Effector CD4-positive, alpha-beta T cell (primary cell): ENCODE results near the gene CCDC191.

ENCODE experiments used
- DNase-seq: peaks from one replicate; pipeline ENCODE4 v3.0.0-alpha.2; 2020

Gene CCDC191

DNA sequence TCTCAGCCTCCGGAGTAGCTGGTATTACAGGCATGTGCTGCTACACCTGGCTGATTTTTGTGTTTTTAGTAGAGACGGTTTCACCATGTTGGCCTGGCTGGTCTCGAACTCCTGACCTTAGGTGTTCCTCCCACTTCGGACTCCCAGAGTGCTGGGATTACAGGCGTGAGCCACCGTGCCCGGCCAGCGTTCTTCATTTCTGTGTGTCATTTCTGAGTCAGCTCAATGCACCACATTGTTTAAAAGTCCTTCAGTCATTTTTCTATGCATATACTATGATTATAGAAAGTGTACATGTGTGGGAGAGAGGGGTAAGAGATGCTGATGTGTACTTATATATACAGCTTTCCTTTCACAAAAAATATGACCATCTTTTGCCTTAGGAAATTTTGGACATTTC lies 2.3 kb upstream of the CCDC191 start:
- DNase-seq = no peak

GRCh38 chr3:114057011-114057347 lies 653 bp upstream of the CCDC191 start:
- DNase-seq = no peak

GRCh38 chr3:114052216-114052615 lies 4.1 kb downstream of the CCDC191 start:
- DNase-seq = no peak

DNA sequence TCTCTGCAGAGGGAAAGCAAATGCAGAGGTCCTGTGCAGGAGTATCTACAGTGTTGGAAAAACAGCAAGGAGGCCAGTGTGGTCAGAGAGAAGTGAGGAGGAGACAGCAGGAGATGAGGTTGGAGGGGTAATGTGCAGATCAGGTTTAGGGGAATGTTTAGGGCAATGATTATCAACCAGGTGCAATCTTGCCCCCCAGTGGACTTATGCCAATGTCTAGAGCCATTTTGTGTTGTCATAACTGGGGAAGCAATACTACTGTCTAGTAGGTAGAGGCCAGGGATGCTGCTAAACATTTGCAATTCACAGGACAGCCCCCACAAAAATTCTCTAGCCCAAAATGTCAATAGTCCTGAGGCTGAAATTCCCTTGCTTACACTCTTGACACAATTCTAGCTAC lies 13.1 kb downstream of the CCDC191 start:
- DNase-seq = no peak

DNA sequence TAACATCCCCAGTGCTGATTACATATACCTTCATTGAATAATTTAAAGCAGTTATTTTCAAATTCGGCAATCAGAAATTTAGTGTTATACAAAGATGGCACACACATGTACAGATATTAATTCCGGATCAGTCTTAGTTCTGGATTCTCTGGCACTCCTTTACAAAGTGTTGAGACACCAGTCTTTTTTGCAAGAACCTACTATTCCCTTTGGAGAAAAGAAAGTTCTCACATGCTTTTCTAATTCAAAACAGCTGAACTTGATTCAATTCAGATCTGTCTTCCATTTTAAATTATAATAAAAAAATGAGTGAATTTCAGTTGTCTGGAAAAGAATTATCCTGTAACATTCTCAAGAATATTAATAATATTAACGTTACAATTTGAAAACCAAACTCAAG lies 20.4 kb downstream of the CCDC191 start:
- DNase-seq = no peak

DNA sequence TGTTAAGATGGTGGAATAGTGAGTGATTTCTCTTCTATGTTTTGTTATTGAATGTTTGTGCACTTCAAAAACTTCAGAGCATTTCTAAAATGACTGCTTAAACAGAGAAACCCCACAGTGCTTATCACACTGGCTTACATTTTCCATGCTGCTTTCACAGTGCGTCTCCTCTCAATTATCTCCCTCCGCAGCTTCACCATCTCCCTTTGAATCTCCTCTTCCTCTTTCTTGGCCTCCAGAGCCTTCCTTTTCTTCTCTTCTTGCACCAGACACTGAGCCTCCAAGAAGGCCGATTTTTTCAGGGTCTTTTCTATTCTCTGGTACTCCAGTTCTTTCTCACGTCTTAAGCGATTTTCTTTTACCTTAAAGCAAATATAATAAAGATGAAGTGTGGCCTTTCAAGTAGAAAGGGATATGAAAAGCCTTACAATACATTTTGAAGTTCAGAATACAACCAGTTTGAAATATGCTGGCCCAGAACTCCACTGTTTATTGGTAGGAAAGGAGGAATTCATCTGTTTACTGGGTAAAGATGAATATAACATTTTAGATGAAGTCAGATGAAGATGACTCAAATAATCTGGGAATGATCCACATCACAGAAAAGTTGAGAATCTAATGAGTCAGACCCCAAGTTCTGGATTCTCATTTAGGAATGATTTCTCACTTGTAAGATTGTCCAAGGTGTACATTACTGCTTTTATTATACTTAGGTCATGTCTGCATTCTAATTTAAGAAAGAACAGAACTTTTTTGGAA lies 21.4 kb downstream of the CCDC191 start:
- no peak for DNase-seq

GRCh38 chr3:114034211-114034610 lies 22.1 kb downstream of the CCDC191 start:
- DNase-seq = no peak

DNA sequence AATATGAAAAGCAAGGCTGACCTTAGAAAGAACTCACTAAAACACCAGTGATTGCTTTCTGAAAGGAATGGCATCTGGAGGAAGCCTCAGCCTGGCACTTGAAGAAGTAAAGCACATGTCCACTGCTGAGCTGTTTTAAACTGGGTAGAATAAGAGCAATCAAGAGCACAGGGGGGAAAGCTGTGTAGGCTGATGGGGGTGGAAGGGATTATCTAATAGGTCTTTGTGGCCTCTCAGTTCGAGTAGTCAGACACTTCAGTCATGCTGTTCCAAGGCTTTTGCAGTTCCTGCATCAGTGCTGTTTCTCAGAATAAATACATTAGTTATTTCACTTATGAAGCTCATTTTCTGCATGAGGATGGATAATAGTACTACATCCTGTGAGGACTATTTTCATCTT lies 22.6 kb downstream of the CCDC191 start:
- no peak for DNase-seq

- no peak for DNase-seq
Measured at GRCh38 chr3:114026331-114026730, 30.0 kb downstream of the CCDC191 start.

- DNase-seq = no peak
Measured at GRCh38 chr3:114025451-114025850, 30.9 kb downstream of the CCDC191 start.

DNA sequence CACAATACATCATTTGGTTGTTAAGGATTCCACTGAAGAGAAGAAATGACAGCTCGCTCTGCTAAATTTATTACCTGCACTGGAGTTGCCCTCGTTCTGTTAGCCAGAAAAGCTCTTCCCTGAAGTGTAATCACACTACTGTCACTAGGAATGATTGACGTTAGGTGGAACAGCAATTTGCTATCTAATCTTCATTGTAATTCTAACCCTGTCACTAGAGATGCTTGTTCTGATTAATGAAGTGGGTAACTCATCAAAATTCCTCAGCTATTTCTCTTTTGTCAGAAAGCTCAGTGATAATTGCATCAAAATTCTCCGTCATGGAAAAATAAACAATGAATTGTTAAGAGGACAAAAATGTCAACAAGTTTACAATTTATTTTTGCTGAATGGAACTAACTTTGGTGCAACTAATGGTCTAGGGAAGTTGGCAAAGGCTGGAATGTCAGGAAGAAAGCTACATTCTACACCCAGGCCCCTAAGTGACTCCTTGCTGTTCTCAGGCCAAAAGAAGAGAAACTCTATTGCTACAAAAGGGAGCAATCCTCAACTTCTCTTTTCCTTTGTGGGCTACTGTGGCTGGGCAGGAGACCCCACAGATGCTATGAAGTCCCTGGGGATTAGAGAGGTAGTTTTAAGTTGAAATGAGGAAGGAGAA lies 34.1 kb downstream of the CCDC191 start:
- DNase-seq = no peak

DNA sequence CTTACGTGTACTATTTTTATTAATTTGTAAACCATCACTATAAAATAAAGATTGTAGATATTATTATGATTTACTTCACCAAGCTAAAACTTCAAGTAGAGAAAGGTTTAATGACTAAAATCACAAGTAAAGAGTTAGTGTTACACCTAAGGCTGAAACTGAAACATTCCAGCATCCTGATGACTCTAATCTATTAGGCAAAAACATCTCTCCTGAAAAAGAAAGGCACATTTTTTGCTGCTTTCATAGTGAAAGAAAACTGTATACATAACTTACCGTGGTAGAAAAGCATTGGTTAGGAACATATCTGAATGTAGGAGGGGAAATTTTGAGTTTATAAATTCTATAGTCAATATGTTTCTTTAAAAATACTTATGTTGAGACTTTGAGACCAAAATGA lies 35.4 kb downstream of the CCDC191 start:
- DNase-seq = no peak

GRCh38 chr3:114019486-114019885 lies 36.8 kb downstream of the CCDC191 start:
- no peak for DNase-seq

DNA sequence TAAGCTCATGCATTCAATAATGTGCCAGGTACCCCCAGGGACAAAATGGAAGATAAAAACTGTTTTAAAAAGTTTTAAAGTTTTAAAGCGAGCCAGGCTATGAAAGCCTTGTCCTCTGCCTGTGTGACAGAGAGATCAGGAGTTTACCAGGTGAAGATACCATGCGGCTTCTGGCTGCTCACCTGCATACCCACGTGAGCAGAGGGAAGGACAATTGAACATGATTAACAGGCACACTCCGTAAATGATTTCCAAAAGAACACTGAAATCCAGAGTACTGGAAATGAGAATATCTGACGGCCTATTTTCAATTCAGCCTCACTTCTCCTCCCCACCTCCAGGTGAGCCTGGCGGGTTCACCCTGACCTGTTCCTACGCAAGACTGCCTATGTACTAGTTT lies 42.1 kb downstream of the CCDC191 start:
- DNase-seq = no peak

DNA sequence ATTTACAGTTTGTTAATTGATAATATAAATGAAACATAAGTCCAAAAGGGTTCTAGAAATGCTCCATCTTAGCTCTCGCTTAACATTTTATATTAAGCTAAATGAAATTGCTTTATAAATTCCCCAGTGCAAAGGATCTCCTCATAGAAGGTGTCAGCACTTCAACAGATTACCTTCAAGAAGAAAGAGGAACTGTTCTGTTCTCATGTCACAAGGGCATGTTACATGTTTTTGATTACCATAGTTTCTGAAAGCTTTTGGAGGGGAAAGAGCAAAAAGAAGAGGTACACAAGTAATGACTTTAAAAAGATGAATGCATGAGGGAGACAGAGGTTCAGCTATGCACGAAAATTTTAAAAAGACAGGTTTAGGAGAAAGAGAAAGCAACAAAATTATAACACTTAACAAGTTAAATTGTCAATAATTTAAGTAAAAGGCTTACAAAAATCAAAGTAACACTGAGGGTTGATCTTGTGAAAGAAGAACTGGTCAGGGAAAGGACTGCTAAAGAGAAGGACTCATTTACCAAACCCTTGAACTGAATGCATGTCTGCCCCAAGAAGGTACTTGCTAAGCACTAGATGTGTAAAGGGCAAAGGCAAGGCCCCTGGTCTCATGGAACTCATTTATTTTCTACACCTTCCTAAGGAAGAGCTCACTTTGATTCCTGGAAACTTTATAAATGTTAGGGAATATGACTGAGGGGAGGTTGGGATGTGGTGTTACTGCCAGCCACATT lies 45.1 kb downstream of the CCDC191 start:
- no peak for DNase-seq

DNA sequence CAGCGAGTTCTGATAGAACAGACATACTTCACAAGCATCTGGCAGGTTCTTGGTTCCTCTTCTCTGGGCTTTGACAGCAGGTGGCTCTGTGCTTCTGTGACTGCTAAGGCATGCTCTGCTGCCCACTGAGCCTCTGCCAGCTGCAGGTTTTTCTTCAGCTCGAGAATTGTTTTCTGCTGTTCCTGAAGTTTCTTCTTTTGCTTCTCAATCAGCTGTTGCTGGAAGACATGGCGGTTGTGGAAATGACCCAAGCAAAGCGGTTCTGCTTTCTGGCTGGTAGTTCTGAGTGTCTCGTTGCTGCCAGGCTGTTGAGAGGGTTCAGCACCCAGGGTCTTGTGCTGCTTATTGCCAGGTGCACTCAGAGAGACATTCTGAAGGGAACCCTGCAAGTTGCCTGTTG lies 50.8 kb downstream of the CCDC191 start:
- DNase-seq = no peak

DNA sequence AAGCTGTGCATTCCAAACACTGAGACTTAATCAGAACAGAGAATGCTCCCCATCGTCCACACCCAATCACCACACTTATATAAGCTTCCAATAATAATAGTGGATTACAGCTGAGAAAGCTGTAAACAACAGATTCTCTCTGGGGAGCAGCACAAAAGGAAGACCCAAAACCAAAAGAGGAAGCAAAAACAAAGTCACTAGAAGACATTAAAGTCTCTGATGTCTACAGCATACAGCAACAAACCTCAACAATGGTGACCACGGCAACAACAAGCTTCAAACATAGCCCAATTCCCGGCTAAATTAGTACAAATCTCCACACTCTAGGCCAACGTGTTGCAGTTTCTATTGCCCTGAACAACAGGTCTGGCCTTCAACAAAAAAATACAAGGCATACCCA lies 70.8 kb downstream of the CCDC191 start:
- no peak for DNase-seq

GRCh38 chr3:113983544-113983943 lies 72.8 kb downstream of the CCDC191 start:
- DNase-seq = no peak

- DNase-seq = no peak
Measured at GRCh38 chr3:113981803-113982202, 74.5 kb downstream of the CCDC191 start.

- DNase-seq = no peak
Measured at GRCh38 chr3:113979916-113980315, 76.4 kb downstream of the CCDC191 start.

GRCh38 chr3:113977822-113978221 lies 78.5 kb downstream of the CCDC191 start:
- DNase-seq = no peak

GRCh38 chr3:113968986-113969385 lies 87.3 kb downstream of the CCDC191 start:
- DNase-seq = no peak

DNA sequence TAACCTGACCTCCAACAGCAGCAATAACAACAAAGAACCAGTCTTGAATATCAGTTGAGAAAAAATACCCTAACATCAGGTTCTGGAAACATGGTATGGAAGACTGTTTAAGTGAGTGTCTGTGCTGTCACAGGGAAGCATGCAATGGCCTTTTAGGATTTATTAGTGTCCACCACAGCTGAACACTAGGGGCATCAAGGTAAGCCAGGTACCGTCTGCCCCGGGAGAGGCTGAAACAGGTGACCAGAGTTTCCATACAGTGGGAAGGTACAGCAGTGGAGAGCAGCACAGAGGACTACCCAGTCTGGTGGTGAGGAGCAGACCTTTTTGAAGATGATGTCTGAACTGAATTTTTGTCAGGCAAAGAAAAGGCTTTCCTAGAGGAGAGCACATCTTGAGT lies 90.2 kb downstream of the CCDC191 start:
- DNase-seq = no peak

GRCh38 chr3:113963879-113964278 lies 92.4 kb downstream of the CCDC191 start:
- no peak for DNase-seq
